ENCODE data around the gene IKZF3. TPM values are rescaled to one million over a fixed set of nuclear protein-coding genes. Genes with fewer than 3 reads are reported as not detected.

IKZF3 gene
- total RNA-seq, 1 donor from 2014 or later, result 23.1 TPM

DNA sequence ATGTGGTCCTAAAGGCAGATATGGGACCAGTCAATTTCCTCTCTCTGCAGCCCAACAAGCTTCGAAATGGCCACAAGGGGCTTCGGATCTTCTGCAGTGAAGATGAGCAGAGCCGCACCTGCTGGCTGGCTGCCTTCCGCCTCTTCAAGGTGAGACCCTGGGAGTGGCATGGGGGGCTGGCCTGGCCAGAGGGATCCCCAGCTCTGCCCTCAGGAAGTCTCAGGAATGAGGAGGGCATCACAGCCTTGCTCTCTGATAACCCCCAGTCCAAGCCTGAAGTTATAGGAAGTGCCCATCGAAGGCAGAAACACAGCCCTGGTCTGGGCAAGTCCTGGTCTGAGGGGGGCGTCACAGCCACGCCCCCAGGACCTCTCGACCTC, 119.3 kb downstream of the IKZF3 start:
- intact Hi-C loops (cut with micrococcal nuclease), result no loop called here

DNA sequence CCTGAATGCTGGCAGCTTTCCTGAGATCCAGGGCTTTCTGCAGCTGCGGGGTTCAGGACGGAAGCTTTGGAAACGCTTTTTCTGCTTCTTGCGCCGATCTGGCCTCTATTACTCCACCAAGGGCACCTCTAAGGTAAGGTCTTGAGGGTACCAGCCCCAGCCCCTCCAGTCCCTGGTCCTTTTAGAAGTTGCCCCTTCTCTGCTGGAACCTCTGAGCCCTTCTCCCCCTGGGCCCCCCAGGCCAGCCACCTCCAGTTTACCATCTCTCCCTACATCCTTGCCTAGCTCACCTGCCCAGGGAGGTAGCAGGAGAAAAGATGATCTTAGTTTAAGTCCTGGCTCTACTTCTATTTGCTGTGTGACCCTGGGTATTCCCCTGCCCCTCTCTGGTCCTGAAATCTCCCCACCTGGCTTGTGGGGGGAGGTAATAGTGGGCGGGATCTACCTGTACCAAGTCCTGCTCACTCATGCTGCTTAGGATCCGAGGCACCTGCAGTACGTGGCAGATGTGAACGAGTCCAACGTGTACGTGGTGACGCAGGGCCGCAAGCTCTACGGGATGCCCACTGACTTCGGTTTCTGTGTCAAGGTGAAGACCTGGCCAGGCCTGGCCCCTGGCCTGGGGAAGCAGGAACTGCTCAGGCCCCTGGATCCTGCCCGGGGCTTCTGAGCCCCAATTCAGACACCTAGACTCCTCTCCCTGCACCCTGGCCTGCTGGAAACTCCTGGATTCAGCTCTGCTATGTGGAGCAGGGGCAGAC, 119.9 kb downstream of the IKZF3 start:
- intact Hi-C loops (cut with micrococcal nuclease), result no loop called here

DNA sequence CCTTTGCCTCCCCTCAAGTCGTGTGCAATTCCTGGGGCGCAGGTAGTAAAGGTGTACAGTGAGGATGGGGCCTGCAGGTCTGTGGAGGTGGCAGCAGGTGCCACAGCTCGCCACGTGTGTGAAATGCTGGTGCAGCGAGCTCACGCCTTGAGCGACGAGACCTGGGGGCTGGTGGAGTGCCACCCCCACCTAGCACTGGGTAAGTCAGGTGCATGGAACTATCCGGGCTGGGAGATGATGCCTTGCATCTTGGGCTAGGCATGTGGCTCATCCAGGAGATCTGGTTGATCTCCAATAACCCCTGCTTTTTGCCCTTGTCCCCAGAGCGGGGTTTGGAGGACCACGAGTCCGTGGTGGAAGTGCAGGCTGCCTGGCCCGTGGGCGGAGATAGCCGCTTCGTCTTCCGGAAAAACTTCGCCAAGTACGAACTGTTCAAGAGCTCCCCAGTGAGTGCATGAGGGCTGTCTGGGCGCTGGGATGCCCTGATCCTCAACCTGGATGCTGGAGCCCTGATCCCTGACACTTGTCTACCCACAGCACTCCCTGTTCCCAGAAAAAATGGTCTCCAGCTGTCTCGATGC, 121.2 kb downstream of the IKZF3 start:
- intact Hi-C loops (cut with micrococcal nuclease), result no loop called here

DNA sequence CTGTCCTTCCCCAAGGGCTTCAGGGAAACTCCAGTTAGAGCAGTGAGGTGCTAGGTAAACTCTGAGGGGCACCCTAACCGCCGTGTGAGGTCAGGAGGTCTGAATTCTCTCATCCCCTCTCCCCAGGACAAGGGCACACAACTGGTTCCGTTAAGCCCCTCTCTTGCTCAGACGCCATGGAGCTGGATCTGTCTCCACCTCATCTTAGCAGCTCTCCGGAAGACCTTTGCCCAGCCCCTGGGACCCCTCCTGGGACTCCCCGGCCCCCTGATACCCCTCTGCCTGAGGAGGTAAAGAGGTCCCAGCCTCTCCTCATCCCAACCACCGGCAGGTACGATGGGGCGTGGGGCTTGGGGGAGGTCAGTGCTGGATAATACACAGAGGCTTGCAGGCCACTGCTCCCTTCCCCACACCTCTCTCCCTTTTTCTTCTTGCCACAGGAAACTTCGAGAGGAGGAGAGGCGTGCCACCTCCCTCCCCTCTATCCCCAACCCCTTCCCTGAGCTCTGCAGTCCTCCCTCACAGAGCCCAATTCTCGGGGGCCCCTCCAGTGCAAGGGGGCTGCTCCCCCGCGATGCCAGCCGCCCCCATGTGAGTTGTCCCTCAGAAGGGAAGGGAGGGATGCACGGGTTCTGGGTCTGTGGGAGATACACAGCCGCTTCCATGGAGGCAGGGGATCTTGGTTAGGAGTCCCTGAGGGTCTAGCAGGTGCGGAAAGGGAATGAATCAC, 121.8 kb downstream of the IKZF3 start:
- intact Hi-C loops (cut with micrococcal nuclease), result no loop called here

DNA sequence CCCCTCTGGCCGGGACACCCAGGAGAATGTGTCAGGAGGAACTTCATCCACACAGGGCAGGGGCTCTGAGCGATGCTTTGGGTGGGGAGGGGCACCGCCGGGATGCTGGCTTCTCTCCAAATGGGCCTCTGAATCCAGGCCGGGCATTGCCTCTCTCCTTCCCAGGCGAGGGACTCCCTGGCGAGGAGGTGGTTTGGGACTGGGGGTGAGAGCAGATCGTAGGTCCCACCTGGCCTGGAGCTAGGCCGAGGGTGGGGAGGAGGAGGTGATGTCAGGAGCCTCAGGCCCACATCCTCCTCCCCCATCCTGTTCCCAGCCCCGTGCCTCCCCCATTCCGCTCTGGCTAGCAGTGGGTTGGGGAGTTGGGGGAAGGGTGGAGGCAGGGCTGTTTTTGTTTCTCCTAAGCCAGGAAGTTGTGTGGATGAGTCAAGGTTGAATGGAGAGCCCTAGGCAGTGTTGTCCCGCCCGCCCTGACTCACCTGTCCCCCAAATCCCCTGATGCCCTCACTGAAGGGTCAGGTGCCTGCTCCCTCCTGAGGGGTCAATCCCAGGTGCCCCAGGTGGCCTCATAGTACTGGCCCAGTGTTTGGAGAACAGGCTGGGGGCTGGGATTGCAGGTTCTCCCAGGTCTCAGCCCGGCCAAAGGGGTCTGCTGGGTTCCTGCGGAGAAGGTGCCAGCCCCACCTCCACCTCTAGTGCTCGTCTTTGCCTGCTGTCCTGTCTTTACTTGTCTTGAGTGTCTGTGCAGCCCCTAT, 123.6 kb downstream of the IKZF3 start:
- intact Hi-C loops (cut with micrococcal nuclease), result no loop called here

DNA sequence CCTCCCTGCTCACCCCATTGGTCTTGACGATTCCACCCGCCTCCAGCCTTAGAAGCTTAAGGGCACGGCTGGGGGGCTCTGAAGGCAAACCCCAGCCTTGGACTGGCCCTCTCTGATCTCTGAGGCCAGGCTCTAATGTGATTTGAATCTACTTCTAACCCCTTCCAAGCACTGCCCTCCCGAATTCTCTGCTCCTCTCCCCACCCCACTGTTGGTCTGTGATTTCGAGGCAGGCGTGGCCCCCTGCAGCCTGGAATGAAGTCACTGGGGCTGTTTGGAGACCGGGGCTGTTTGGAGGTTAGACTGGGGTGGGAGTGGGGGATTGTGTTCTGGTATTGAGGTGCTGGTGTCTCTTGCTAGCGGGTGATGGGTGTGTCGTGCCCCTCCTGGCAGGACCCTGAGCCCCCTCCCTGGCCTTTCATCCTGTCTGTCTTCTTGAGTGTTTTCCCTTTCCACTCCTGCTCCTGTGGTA, 124.2 kb downstream of the IKZF3 start:
- intact Hi-C loops (cut with micrococcal nuclease), result no loop called here

DNA sequence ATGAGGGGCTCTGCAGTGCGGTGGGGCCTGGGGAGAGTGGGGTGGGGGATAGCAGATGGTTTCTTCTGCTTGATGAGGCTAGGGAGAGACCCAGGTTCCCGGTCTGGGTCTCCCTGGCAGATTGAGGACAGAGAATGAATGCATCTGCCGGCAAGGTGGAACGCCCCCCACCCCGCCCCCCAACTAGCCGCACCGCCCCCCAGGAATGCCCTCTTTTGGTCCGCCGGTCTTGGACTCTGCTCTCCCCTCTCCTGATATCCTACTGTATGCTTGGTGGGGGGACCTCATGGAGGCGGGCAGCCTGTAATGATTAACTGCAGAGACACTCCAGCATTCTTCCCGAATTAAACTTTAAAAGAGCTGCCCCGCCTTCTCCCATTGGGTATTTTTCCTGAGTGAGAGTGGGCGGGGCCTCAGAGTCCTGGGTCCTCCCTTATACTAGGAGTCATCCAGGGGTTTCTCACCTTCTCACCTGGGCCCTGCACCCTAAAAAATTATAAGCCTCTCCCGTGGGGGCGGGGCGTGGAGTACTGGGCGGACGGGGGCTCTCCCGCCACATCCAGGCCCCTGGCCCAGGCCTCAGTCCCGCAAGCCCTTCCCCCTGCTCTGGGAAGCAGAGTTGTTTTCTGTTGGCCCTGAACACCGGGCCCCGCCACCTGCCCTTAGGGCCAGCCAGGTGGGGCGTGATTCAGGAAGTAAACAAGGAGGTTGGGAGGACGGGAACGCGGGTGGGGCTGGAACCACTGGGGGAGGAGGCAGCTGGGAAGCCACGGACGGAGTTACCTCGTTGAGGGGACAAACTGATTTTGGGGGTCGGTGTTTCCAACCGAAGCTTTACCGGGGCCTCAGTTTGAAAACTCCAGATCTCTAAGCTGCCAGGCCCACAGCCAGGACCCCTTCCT, 124.9 kb downstream of the IKZF3 start:
- intact Hi-C loops (cut with micrococcal nuclease), result no loop called here

DNA sequence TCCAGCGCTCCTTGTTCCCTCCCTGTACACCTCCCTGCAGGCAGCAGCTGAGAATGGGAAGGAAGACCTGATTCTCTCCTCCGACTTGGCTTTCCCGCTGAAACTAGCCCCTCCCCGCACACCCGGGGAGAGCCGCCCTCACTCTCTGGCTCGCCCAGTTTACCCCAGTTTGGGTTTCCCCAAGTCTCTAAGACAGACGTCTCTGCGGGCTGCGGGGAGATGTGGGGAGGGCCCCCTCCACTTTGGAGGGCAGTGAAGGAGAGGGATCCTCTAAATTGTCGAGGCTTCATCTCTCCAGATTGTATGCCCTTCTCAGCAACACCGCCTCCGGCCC, 125.6 kb downstream of the IKZF3 start:
- intact Hi-C loops (cut with micrococcal nuclease), result no loop called here

DNA sequence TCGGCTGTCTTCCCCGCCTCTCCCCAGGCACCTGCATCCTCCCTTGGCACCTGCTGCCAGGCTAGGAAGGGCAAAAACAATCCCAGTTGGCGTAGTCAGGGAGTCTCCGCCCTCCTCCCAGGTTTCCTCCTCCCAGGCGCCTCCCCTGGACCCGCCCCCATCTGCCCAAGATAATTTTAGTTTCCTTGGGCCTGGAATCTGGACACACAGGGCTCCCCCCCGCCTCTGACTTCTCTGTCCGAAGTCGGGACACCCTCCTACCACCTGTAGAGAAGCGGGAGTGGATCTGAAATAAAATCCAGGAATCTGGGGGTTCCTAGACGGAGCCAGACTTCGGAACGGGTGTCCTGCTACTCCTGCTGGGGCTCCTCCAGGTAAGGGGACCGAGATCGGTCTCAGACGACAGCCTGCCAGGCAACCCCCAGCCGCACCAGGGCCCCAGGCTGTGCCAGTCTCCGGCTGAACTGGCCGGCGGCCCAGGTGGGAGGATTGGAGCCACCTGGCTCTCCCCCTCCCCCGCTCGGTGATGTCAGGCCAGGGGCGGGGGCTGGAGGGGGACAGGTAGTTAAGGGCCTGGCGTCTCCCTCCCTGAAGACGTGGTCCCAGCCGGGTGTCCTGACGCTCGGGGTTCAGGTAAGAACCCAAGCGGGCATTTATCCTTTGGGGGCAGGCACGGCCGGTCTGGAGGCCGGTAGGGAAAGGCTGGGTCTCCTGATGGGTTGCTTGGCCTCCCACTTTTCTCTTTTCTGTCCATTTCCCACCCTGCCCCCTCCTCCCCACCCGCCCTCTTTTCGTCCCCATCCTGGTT, 126.1 kb downstream of the IKZF3 start, which contains the start of gene GRB7:
GRB7 (plus strand) TSS at position 179 of the 808 bp plus-strand sequence. CDS start 4,364 bp downstream, outside the sequence.
- intact Hi-C loops (cut with micrococcal nuclease), result no loop called here

DNA sequence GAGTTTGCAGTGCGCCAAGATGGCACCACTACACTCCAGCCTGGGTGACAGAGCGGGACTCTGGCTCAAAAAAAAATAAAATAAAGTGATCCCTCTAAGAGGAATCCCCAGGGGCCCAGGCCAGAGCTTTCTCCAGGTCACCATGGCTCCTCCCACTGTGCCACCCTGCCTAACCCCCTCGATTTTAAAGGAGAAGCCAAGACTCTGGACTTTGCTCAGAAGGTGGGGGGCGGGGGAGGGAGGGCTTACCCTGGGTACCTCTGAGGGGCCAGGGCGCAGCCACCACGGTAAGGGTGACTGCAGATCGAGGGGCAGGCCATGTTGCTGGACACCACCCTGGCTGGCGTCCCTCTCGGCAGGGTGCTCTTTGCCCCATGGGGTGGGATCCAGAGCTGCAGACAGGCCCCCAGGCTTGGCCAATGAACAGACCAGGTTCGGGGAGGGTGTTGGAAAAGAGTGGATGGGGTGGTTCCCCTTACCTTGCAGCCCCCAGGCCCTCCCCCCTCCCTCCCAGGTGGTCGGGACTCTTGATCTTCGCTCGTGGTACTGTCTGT, 126.8 kb downstream of the IKZF3 start:
- intact Hi-C loops (cut with micrococcal nuclease), result no loop called here

DNA sequence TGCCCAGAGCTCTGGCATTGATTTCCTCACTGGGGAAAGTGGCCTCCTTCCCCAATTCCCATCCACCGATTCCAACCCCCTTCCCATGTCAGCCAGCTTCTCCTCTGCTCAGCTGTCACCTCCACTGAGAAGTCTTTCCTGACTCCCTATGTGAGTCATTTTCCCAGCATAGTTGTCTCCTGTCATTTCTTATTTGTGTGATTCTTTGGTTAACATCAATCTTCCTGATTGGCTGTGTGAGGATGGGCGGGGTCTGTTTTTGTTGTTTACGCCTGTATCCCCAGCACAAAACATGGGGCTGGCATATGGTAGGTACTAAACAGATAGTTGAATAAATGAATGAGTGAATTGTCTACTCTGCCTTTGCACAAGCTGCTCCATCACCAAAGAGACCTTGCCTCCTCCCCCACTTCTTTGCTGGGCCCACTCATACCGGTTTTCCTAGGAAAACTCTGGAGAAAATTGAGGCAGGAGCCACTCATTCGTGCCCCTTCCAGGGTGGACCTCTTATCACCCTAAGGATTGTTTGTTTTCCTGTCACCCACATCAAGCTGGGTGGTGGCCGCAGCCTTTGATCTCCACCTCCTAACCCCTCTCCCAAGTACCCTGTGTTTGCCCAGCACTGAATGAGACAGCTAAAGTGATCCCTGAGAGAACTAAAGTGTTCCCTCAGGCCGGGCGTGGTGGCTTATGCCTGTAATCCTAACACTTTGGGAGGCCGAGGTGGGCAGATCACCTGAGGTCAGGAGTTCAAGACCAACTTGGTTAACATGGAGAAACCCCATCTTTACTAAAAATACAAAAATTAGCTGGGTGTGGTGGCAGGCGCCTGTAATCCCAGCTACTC, 127.6 kb downstream of the IKZF3 start:
- intact Hi-C loops (cut with micrococcal nuclease), result no loop called here

DNA sequence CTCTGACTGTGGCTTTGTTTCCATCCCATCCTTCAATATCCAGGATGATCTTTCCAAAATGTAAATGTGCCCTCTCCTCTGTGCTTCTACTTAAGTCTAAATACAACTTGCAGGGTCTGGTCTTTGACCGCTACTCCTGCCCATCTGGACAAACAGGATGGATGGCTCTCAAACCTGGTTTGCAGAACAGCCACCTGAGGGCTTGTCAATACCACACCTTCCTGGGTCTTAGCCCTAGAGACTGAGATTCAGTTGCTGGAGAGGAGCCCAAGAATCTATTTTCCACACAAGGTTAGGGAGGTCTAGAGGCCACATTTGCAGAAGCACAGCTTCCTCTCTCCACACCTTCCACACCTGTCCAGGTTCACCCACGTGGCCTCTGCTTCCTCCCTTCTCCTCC, 128.2 kb downstream of the IKZF3 start:
- intact Hi-C loops (cut with micrococcal nuclease), result no loop called here

DNA sequence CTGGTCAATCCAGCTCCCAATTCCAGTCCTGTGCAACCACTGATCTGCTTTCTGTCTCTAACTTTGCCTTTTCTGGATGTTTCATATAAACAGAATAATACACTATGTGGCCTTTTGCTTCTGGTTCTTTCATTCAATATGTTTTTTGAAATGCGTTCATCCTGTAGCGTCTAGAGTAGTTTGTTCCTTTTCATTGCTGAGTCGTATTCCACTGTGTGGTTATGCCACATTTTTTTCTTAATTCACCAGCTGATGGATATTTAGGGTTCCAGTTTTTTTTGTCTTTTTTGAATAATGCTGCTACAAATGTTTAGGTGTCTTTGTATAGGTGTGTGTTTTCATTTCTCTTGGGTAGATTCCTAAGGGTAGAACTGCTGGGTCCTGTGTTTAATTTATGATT, 131.5 kb downstream of the IKZF3 start:
- intact Hi-C loops (cut with micrococcal nuclease), result loop anchor here (5.0 kb wide), 2 partner anchors 55 to 95 kb away; partner anchors contain the start of gene STARD3

DNA sequence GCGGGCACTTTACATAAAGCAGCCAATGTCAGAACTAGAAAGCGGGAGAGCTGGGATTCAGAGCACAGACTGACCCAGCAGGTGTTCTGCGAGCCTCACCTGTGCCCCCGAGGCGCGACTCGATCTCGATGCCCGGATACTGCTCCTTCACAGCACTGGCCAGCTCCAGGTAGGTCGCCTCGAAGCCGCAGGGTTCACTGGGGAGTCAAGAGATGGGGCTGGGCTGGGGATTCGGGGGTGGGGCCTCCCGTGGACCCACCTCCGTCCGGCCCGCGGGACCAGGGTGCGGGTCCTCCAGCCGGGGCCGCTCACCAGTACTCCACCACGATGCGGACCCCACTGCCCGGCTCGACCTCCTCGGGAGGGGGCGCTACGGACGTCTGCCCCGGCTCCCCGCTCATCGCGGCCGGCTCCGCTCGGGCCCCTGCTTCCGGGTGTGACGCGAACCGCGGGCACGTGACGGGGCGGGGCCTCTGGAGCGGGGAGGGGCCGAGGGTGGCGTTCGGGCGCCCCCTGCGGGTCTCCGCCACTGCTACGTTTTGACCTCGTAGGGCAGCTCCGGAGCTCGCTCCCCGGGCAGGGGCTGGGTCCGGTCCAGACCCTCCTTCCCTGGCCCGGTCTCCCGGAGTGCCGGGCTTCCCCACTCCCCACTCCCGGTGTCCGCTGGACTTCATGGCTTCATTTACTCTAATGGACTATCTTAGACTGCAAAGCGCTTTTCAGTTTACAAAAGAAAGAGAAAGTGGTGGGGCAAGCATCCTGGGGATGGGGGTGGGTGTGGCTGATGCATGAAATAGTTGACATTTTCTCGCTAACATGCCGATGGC, 133.8 kb downstream of the IKZF3 start, which contains the start of gene MIEN1:
MIEN1 (minus strand) TSS at position 438 of the 827 bp plus-strand sequence; CDS start at position 401, 37 bp downstream.
- intact Hi-C loops (cut with micrococcal nuclease), result loop anchor here (1.0 to 5.0 kb wide), 5 partner anchors 24 to 250 kb away; partner anchors contain the start of genes PGAP3, PSMD3 and STARD3

DNA sequence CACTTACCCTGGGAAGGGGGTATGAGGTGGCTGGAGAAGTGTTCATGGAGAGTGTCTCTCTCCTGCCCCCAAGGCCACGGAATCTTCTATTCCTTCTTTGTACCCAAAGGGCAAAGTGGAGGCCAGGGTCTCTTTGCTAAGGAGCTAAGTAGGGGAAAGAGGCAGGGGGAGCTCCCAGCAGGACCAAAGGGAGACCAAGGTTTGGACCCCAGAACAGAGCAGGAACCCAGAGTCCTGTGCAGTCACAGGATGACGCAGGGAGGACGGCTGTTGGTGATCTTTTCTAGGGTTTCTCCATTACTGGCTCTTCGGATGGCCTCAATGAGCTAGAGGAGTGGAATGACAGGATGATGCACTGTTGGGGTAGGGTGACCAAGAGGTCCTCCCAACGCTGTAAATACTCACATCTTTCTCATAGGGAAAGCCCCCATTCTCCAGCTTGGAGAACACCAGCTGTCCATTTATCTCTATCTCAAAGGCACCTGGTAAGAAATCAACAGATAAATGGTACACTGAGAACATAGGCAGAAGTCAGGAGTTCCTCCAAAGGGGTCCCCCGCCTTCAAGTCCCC, 134.7 kb downstream of the IKZF3 start:
- intact Hi-C loops (cut with micrococcal nuclease), result no loop called here

DNA sequence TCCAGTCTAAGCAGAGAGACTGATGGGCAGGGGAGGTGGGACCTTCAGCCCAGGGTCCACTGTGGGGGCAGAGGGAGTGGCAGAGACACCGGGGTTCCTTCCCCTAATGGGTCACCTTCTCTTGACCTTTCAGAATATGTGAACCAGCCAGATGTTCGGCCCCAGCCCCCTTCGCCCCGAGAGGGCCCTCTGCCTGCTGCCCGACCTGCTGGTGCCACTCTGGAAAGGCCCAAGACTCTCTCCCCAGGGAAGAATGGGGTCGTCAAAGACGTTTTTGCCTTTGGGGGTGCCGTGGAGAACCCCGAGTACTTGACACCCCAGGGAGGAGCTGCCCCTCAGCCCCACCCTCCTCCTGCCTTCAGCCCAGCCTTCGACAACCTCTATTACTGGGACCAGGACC, 136.6 kb downstream of the IKZF3 start:
- intact Hi-C loops (cut with micrococcal nuclease), result no loop called here

DNA sequence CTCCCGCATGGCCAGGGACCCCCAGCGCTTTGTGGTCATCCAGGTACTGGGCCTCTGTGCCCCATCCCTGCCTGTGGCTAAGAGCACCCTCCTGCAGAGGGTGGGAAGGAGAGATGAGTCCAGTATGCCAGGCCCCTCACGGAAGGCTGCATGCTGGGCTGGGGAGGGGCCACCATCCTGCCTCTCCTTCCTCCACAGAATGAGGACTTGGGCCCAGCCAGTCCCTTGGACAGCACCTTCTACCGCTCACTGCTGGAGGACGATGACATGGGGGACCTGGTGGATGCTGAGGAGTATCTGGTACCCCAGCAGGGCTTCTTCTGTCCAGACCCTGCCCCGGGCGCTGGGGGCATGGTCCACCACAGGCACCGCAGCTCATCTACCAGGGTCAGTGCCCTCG, 137.5 kb downstream of the IKZF3 start:
- intact Hi-C loops (cut with micrococcal nuclease), result no loop called here
